HG03139 (cell line): ENCODE results near the gene LCE2A.

Source experiments
- ATAC-seq: cut with Tn5 transposase; IDR thresholded peaks from one replicate; pipeline ENCODE4 v1.9.1; 2021; ENCODE audit not compliant: unreplicated experiment

Gene LCE2A

DNA sequence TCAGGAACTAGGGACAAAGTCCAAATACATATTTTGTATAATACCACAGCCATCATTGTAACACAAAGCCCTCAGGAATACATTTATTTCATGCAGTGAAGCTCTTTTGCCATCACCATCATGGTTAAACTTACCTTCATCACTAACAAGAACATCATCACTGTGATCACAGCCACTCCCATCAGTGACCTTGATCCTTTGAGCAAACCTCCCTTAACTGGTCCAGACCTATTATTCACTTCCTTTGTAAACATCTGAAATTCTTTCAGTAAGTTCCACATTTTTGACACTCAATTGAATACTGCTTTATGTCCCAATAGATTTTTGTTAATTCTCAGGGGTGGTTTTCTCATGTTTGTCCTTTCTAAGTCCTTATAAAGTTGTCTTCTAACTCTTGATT, 43.5 kb downstream of the LCE2A start:
- no peak for ATAC-seq

DNA sequence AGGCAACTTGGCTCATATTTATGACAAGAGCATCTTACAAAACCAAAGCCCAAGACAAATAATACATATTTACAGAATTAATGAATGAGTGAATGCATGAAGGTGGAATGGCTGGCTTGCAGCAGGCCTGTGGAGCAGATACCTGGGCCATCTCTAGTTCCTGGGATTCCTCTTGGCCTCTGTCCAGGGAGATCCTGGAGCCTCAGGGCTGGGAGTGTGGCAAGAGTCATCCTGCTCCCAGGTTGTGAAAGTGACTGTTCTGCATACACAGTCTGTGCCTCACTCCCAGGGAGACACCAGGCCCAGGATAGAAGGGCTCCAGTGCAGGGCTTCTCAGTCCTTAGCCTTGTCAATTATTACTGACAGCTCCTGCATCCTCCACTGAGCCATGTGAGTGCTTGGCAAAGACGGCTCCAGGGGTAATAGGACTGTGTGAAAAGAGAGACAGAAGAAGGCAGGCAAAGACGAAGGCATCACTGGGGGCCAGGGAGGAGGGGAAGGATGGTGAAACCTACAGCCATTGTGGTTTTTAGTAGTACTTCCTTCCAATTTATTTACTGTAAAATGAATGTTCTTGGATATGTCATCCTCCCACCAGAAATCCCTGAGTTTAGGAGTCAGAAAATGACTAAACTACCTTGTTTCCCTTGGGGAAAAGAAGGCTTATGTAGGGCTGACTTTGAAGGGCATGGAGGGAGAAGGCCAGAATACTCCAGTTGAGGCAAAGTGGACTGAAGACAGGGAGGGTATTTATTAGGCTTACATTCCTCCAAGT, 45.4 kb downstream of the LCE2A start:
- ATAC-seq = no peak

DNA sequence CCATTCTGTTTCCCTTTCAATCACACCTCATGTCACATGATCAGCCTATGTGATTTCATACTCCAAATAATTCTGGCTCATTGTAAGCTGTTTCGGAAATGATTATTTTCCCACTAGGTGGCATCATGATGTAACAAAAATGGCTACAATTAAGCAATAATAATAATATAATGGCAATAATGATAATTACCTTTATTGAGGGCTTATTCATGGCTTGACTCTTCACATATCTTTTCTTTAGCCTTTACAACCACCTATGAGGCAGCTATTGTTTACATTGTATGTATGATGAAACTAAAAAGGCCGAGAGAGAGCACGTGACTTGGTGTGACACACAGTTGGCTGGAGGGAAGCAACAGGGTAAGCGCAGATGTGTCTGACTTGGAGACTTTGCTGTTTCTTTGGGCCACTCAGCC, 47.2 kb downstream of the LCE2A start:
- no peak for ATAC-seq

DNA sequence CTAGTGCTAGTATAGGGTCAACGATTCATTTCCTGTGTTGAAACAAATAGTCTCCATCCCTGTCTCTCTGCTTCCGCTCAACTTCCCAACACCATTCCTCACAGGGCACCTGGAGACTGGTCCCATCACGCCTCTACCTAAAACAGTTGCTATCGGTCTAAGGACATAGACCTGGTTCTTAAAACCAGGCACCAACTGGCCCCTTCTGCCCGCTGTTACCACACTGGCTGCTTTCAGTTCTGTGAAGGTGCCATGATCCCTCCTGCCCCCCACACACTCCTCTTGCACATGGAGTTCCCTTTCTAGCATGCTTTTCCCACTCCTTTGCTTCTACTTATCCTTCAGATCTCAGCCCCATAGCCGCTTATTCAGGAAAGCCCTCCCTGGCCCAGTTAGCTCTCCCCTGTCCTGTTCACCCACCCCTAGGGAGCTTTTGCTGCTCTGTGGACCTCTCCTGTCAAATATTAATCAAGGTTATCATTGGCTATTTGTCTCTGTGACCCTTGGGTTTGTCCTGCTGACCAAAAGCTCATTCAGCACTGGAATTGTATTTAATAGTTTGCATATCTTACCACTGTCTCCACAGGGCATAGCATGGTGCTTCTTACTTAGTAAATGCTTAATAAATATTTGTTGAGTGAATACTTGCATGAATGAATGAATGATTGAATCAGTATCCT, 47.8 kb downstream of the LCE2A start:
- ATAC-seq = no peak

DNA sequence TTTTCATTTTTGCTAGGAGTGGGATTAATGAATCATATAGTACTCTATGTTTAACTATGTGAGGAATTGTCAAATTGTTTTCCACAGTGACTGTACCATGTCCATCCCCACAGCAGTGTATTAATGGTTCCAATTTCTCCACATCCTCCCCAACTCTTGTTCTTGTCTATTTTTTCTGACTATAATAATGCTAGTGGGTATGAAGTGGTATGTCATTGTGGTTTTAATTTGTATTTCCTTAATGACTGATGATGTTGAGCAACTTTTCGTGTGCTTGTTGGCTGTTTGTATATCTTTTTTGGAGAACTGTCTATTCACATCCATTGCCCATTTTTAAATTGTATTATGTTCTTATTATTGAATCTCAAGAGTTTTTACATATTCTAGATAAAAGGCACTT, 49.7 kb downstream of the LCE2A start:
- ATAC-seq = no peak
